BJ (cell line): Measurements from ENCODE around the gene SLC39A5. TPM values are rescaled to one million over a fixed set of nuclear protein-coding genes. Genes with fewer than 3 reads are reported as not detected.

ENCODE experiments used
- CTCF ChIA-PET: fragments of 350-600 bp; formaldehyde crosslinking; extraction: SDS; loops from one replicate; lab custom pipeline; 2021; ENCODE audit warnings: antibody characterized with exemption, inconsistent platforms; lab: Yijun Ruan, JAX
- POLR2A ChIA-PET: fragments of 300-600 bp; sonication (Branson Sonifier 250); formaldehyde crosslinking; extraction: SDS; loops from one replicate; lab custom pipeline; 2021; ENCODE audit warnings: antibody characterized with exemption; lab: Charles Lee
- DNase-seq: peaks from one replicate; pipeline ENCODE4 v3.0.0-alpha.2; 2011; ENCODE audit warnings: low read depth
- H3K27me3 ChIP-seq: 2 replicates; pipeline ENCODE4 v1.6.0; 2011; ENCODE audit warnings: low read length; ENCODE audit not compliant: control insufficient read depth, insufficient read depth
- H3K36me3 ChIP-seq: 2 replicates; pipeline ENCODE4 v1.5.1; 2011; ENCODE audit warnings: low read length; ENCODE audit not compliant: control insufficient read depth, insufficient read depth
- H3K4me3 ChIP-seq: 2 replicates; pipeline ENCODE4 v1.5.1; 2011; ENCODE audit warnings: low read depth, mild to moderate bottlenecking, control low read depth, low read length
- CTCF ChIP-seq: IDR thresholded peaks from 2 replicates; pipeline ENCODE4 v1.5.1; 2011; ENCODE audit warnings: low read depth, mild to moderate bottlenecking, control low read depth, inconsistent platforms, low read length, moderate library complexity; ENCODE audit not compliant: insufficient read depth
- polyA plus RNA-seq: library from polyadenylated mRNA; depleted of rRNA; stranded (reverse); fragments of >200 nt; gene quantifications from 2 replicates; pipeline ENCODE4 v1.2.3, GENCODE V29; 2011

SLC39A5 gene
- polyA plus RNA-seq, 1 experiment = not detected

DNA sequence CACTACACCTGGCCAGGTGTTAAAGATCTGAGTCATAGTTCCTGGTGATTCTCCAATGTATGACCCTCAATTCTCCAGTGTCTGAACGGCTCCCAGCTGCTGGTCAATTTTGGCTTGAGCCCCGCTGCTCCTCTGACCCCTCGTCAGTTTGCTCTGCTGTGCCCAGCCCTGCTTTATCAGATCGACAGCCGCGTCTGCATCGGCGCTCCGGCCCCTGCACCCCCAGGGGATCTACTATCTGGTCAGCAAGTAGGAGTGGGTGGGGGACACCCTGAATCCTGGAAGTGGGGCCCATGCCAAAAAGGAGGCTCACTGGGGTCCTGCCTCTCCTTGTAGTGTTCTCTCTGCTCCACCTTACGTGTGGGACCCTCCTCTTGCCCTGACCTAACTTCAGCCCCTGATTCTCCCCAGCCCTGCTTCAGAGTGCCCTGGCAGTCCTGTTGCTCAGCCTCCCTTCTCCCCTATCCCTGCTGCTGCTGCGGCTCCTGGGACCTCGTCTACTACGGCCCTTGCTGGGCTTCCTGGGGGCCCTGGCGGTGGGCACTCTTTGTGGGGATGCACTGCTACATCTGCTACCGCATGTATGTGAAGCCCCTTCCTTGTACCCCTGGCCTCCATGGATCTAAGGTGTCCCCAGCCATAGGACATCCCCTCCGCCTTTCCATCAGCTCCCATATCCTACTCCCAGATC, 5.0 kb downstream of the SLC39A5 start:
- TF ChIP-seq CTCF = no peak
- DNase-seq = no peak
- CTCF ChIA-PET = interaction anchor here (0.6 to 1.8 kb wide), 5 partner anchors 9 to 74 kb away, joined by 3 to 7 read pairs (median 5); partner anchors contain the start of genes ANKRD52 and COQ10A

DNA sequence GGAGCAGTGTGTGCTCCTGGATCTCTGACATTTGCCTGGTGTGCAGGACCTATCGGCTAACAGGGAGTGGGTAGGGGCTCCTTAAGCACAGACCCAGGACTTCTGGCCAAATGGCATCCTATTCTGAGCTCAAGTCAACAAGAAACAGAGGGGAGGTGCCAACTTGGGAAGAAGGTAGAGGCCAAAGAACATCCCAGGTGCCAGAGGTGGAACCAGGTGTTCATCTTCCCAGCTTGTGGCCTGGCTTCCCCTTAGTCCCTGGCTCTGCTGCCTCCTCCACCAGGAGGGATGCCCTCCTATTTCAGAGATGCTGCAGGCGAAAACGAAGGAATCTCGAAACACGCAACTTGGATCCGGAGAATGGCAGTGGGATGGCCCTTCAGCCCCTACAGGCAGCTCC, 6.2 kb downstream of the SLC39A5 start:
- ChIA-PET CTCF (interaction anchor here (0.9 to 2.3 kb wide), 3 partner anchors 11 to 22 kb away, joined by 3 to 15 read pairs (median 3); partner anchors contain the start of gene ANKRD52), POLR2A (no interaction called here)

More for the DNA sequence above, 5.0 kb downstream of the SLC39A5 start:
- POLR2A ChIA-PET = no interaction called here
- Histone ChIP-seq H3K27me3 (no peaks in the 10 kb centered on the region), H3K36me3 (peaks cover 11% of the 10 kb centered on the region), H3K4me3 (no peak overlapping the region)

GRCh38 chr12:56236985-56237384, 7.1 kb downstream of the SLC39A5 start:
- POLR2A ChIA-PET = no interaction called here
- no peak for TF ChIP-seq CTCF

More for the DNA sequence above, 6.2 kb downstream of the SLC39A5 start:
- DNase-seq = no peak
- Histone ChIP-seq H3K27me3 (no peaks in the 10 kb centered on the region), H3K4me3 (no peak overlapping the region), H3K36me3 (peaks cover 14% of the 10 kb centered on the region)
- TF ChIP-seq CTCF = no peak

GRCh38 chr12:56237552-56237951, 7.7 kb downstream of the SLC39A5 start:
- Histone ChIP-seq H3K4me3 (no peak overlapping the region), H3K36me3 (peaks cover 18% of the 10 kb centered on the region), H3K27me3 (no peaks in the 10 kb centered on the region)
- no peak for DNase-seq
- TF ChIP-seq CTCF = no peak
- POLR2A ChIA-PET = no interaction called here
- CTCF ChIA-PET = interaction anchor here (0.7 to 2.3 kb wide), 3 partner anchors 21 to 45 kb away, joined by 3 to 15 read pairs (median 3); partner anchors contain the start of gene ANKRD52

More at GRCh38 chr12:56236985-56237384, 7.1 kb downstream of the SLC39A5 start:
- H3K4me3 ChIP-seq = no peak overlapping the region
- DNase-seq = no peak
- peaks cover 16% of the 10 kb centered on the region for H3K36me3 ChIP-seq
- no peaks in the 10 kb centered on the region for H3K27me3 ChIP-seq
- CTCF ChIA-PET = interaction anchor here (0.7 to 2.3 kb wide), 5 partner anchors 15 to 45 kb away, joined by 3 to 15 read pairs (median 3); partner anchors contain the start of gene ANKRD52
